GM21526 (cell line): ENCODE results near the gene GUCA2B.

Source experiments
- ATAC-seq: cut with Tn5 transposase; IDR thresholded peaks from one replicate; pipeline ENCODE4 v1.9.1; 2021; ENCODE audit warnings: moderate library complexity; ENCODE audit not compliant: unreplicated experiment, low FRiP score

The GUCA2B gene

GRCh38 chr1:42152907-42153600, at the start of gene GUCA2B:
TSS of gene GUCA2B (plus strand) at chr1:42153410. CDS start at chr1:42153451, 41 bp downstream.
- no peak for ATAC-seq

- no peak for ATAC-seq
These were observed 48.2 kb upstream of the GUCA2B start for GRCh38 chr1:42105025-42105424.

- ATAC-seq = no peak
These were observed 44.9 kb upstream of the GUCA2B start for GRCh38 chr1:42108309-42108708.

GRCh38 chr1:42109600-42109999, 43.6 kb upstream of the GUCA2B start:
- no peak for ATAC-seq

GRCh38 chr1:42114229-42114628, 39.0 kb upstream of the GUCA2B start:
- no peak for ATAC-seq

GRCh38 chr1:42117214-42117613, 36.0 kb upstream of the GUCA2B start:
- no peak for ATAC-seq

GRCh38 chr1:42118125-42118524, 35.1 kb upstream of the GUCA2B start:
- ATAC-seq = no peak

GRCh38 chr1:42122408-42122807, 30.8 kb upstream of the GUCA2B start:
- no peak for ATAC-seq

GRCh38 chr1:42125552-42125951, 27.7 kb upstream of the GUCA2B start:
- no peak for ATAC-seq

- no peak for ATAC-seq
These were observed 25.4 kb upstream of the GUCA2B start for GRCh38 chr1:42127767-42128166.

- no peak for ATAC-seq
These were observed 24.7 kb upstream of the GUCA2B start for GRCh38 chr1:42128499-42128898.

- no peak for ATAC-seq
These were observed 24.2 kb upstream of the GUCA2B start for GRCh38 chr1:42128964-42129363.

- no peak for ATAC-seq
These were observed 23.0 kb upstream of the GUCA2B start for GRCh38 chr1:42130061-42130660.

- no peak for ATAC-seq
These were observed 19.8 kb upstream of the GUCA2B start for GRCh38 chr1:42133390-42133789.

- ATAC-seq = no peak
These were observed 19.2 kb upstream of the GUCA2B start for GRCh38 chr1:42133809-42134526.

- ATAC-seq = no peak
These were observed 17.8 kb upstream of the GUCA2B start for GRCh38 chr1:42135426-42135825.

GRCh38 chr1:42136466-42136865, 16.7 kb upstream of the GUCA2B start:
- ATAC-seq = no peak

- ATAC-seq = no peak
These were observed 15.4 kb upstream of the GUCA2B start for GRCh38 chr1:42137766-42138165.

GRCh38 chr1:42138586-42138985, 14.6 kb upstream of the GUCA2B start:
- no peak for ATAC-seq

GRCh38 chr1:42139444-42139843, 13.8 kb upstream of the GUCA2B start:
- ATAC-seq = no peak

GRCh38 chr1:42140191-42140590, 13.0 kb upstream of the GUCA2B start:
- ATAC-seq = no peak

GRCh38 chr1:42141978-42142377, 11.2 kb upstream of the GUCA2B start:
- no peak for ATAC-seq
